B cell (primary cell): ENCODE data around the gene SSC5D. TPM values are rescaled to one million over a fixed set of nuclear protein-coding genes. Genes with fewer than 3 reads are reported as not detected.

Experiments used
- ATAC-seq: fragments of 200-7000 bp; cut with Tn5 transposase; one replicate; pipeline ENCODE4 v1.10.0; 2021; ENCODE audit warnings: low read depth, mild to moderate bottlenecking, moderate number of reproducible peaks, moderate library complexity
- CTCF ChIA-PET: fragments of 350-600 bp; sonication (Branson Sonifier 250); formaldehyde crosslinking; loops from one replicate; lab custom pipeline; 2021; ENCODE audit warnings: antibody characterized with exemption, inconsistent platforms; lab: Charles Lee
- POLR2A ChIA-PET: fragments of 350-600 bp; sonication (Branson Sonifier 250); formaldehyde crosslinking; loops from one replicate; lab custom pipeline; 2021; ENCODE audit warnings: antibody characterized with exemption; lab: Charles Lee
- DNase-seq: peaks from one replicate; pipeline ENCODE4 v3.0.0; 2013
- H2AFZ ChIP-seq: 2 replicates; pipeline ENCODE4 v1.6.1; 2012; ENCODE audit warnings: mild to moderate bottlenecking, low read depth, low read length; ENCODE audit not compliant: insufficient read depth, poor library complexity, severe bottlenecking
- H3K27ac ChIP-seq, 2 donors: 1 replicate in 1 of 2; 2 replicates in 1 of 2; pipeline ENCODE4 v1.5.1; 2012 to 2013; ENCODE audit warnings: low read length in 2 of 2, mild to moderate bottlenecking in 2 of 2, moderate library complexity in 1 of 2
- H3K27me3 ChIP-seq, 4 experiments: fragments of 200-600 bp in 1 of 4; sonication (generic) in 1 of 4; replicated peaks in 1 of 4; 1 replicate in 2 of 4; 2 replicates in 2 of 4; pipeline versions ENCODE4 v1.6.1 to v1.7.0; 2013 to 2016; ENCODE audit warnings: low read length in 3 of 4, mild to moderate bottlenecking in 2 of 4, mixed read lengths in 1 of 4, moderate library complexity in 1 of 4; ENCODE audit not compliant: insufficient read depth in 4 of 4, control insufficient read depth in 3 of 4; ENCODE audit errors: control extremely low read depth in 1 of 4
- H3K36me3 ChIP-seq, 2 experiments: replicated peaks in 1 of 2; 1 replicate in 1 of 2; 2 replicates in 1 of 2; pipeline versions ENCODE4 v1.6.1 to v1.7.1; 2013; ENCODE audit warnings: low read length in 1 of 2; ENCODE audit not compliant: insufficient read depth in 2 of 2, control insufficient read depth in 1 of 2; ENCODE audit errors: control extremely low read depth in 1 of 2, extremely low read depth in 1 of 2
- H3K4me1 ChIP-seq, 2 donors: fragments of 200-600 bp in 1 of 2; sonication (generic) in 1 of 2; 1 replicate in 1 of 2; 2 replicates in 1 of 2; pipeline versions ENCODE4 v1.5.1 to v1.6.1; 2013 to 2017; ENCODE audit warnings: low read length in 2 of 2; ENCODE audit not compliant: control insufficient read depth in 2 of 2, insufficient read depth in 2 of 2
- H3K4me2 ChIP-seq: replicated peaks from 2 replicates; pipeline ENCODE3; 2012; ENCODE audit warnings: mild to moderate bottlenecking, low read depth, low read length; ENCODE audit not compliant: poor library complexity, severe bottlenecking
- H3K4me3 ChIP-seq, 5 experiments: fragments of 200-600 bp in 1 of 5; sonication (generic) in 1 of 5; 1 replicate in 3 of 5; 2 replicates in 2 of 5; pipeline versions ENCODE4 v1.5.1 to v1.7.0; 2011 to 2016; ENCODE audit warnings: low read length in 4 of 5, mild to moderate bottlenecking in 4 of 5, low read depth in 2 of 5, control low read depth in 1 of 5, moderate library complexity in 1 of 5; ENCODE audit not compliant: insufficient read depth in 1 of 5; ENCODE audit errors: control extremely low read depth in 1 of 5, extremely low read depth in 1 of 5
- H3K79me2 ChIP-seq: fragments of 200-600 bp; sonication (generic); one replicate; pipeline ENCODE4 v1.6.0; 2016; ENCODE audit warnings: low read length; ENCODE audit not compliant: control insufficient read depth, insufficient read depth
- H3K9ac ChIP-seq: fragments of 200-600 bp; sonication (generic); 2 replicates; pipeline ENCODE4 v1.6.1; 2017; ENCODE audit warnings: mild to moderate bottlenecking, low read length, moderate library complexity
- H3K9me3 ChIP-seq, 3 donors: one replicate each; pipeline versions ENCODE4 v1.6.1 to v1.7.1; 2013; ENCODE audit warnings: low read length in 2 of 3; ENCODE audit not compliant: control insufficient read depth in 2 of 3, insufficient read depth in 1 of 3; ENCODE audit errors: control extremely low read depth in 1 of 3
- H4K20me1 ChIP-seq: 2 replicates; pipeline ENCODE4 v1.6.0; 2012; ENCODE audit warnings: mild to moderate bottlenecking, low read length; ENCODE audit not compliant: insufficient read depth, control insufficient read depth, poor library complexity, severe bottlenecking
- H3K27ac Mint-ChIP-seq: one replicate; pipeline ENCODE4 v1.8.0; 2021; ENCODE audit warnings: mixed read lengths
- H3K27me3 Mint-ChIP-seq: one replicate; pipeline ENCODE4 v1.8.0; 2021; ENCODE audit warnings: mixed read lengths
- H3K4me1 Mint-ChIP-seq: one replicate; pipeline ENCODE4 v1.8.0; 2021; ENCODE audit warnings: mixed read lengths
- H3K4me3 Mint-ChIP-seq: one replicate; pipeline ENCODE4 v1.8.0; 2021; ENCODE audit warnings: mixed read lengths
- H3K9me3 Mint-ChIP-seq: one replicate; pipeline ENCODE4 v1.8.0; 2022; ENCODE audit warnings: mixed read lengths; ENCODE audit not compliant: insufficient read depth
- CTCF ChIP-seq: fragments of 200-600 bp; IDR thresholded peaks from one replicate; pipeline ENCODE4 v1.8.0; 2022; ENCODE audit warnings: antibody characterized with exemption, mild to moderate bottlenecking
- EZH2 ChIP-seq: IDR thresholded peaks from 2 replicates; pipeline ENCODE4 v1.6.1; 2012; ENCODE audit warnings: borderline replicate concordance, low read depth, mild to moderate bottlenecking, moderate library complexity, low read length; ENCODE audit not compliant: insufficient read depth, poor library complexity, severe bottlenecking
- WGBS: methylation state at CpG from one replicate; pipeline ENCODE4 v1.1.5; 2013; ENCODE audit warnings: missing lambda C conversion rate; ENCODE audit not compliant: insufficient coverage; 5-methylcytosine and 5-hydroxymethylcytosine counted together
- intact Hi-C: fragments of 100-400 bp; cut with micrococcal nuclease; formaldehyde crosslinking; loops from one replicate; pipeline ENCODE4 v1.10.0; 2022
- polyA plus RNA-seq: library from polyadenylated mRNA; depleted of rRNA; stranded (reverse); fragments of >200 nt; gene quantifications from 2 replicates; pipeline ENCODE4 v1.2.3, GENCODE V29; 2012
- total RNA-seq, 2 donors: library from RNA; stranded (reverse); fragments of 120-200 nt in 1 of 2; gene quantifications; 1 replicate in 1 of 2; 2 replicates in 1 of 2; pipeline versions ENCODE4 v1.2.3 to v1.2.4, GENCODE V29; 2013 to 2022

The SSC5D gene
- total and polyA plus RNA-seq, 2 donors (not counting 1 experiment from before 2014, with no cell fraction given) = 0.22 to 0.44 TPM

GRCh38 chr19:55552206-55552605 lies 64.0 kb downstream of the SSC5D start:
- no peak overlapping the region for H3K9ac ChIP-seq
- no peak for ATAC-seq
- no peak overlapping the region for H3K4me3 Mint-ChIP-seq
- peaks cover 41% of the 10 kb centered on the region for H3K27me3 Mint-ChIP-seq
- H3K27ac Mint-ChIP-seq = no peak overlapping the region
- ChIA-PET POLR2A (no interaction called here), CTCF (no interaction called here)
- intact Hi-C loops = no loop called here
- H3K27me3 ChIP-seq = peaks cover 0 to 5% (median 2%) of the 10 kb centered on the region in 4 experiments
- H3K36me3 ChIP-seq = no peaks in the 10 kb centered on the region
- 88% methylated on average over 1 of the region's 5 CpGs for WGBS
- H3K27ac ChIP-seq = no peak overlapping the region
- no peaks in the 10 kb centered on the region for H3K9me3 Mint-ChIP-seq
- no peaks in the 10 kb centered on the region for H3K79me2 ChIP-seq
- TF ChIP-seq CTCF = no peak
- TF ChIP-seq EZH2 = no peak
- no peaks in the 10 kb centered on the region for H3K4me1 ChIP-seq
- no peak for DNase-seq
- no peak overlapping the region for H3K4me2 ChIP-seq
- no peaks in the 10 kb centered on the region for H4K20me1 ChIP-seq
- peaks cover 2% of the 10 kb centered on the region for H3K4me1 Mint-ChIP-seq
- no peaks in the 10 kb centered on the region for H3K9me3 ChIP-seq
- no peak overlapping the region for H2AFZ ChIP-seq
- H3K4me3 ChIP-seq = no peak overlapping the region

DNA sequence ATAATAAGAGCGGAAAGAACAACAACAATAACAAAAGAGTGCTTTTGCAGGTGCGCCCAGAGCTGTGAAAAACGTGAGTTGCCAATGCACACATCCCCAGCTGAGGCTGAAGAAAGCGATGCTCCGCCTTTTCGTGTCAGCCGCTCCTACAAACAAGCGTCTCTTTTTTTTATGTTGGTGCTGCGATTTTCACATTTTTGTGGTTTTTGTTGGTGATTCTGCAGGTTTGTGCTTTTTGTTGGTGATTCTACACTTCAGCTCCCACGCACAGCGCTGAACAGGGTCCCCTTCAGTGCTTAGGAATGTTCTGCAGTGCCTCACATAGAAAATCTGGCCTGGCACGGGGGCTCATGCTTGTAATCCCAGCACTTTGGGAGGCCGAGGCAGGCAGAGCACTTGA lies 64.4 kb downstream of the SSC5D start:
- no peak overlapping the region for H3K27ac Mint-ChIP-seq

More for the DNA sequence above, 64.4 kb downstream of the SSC5D start:
- Histone ChIP-seq H3K79me2 (no peaks in the 10 kb centered on the region), H3K9ac (no peak overlapping the region), H3K36me3 (no peaks in the 10 kb centered on the region), H3K4me2 (no peak overlapping the region), H2AFZ (no peak overlapping the region), H3K4me1 (no peaks in the 10 kb centered on the region), H3K27me3 (peaks cover 0 to under 1% (median 0%) of the 10 kb centered on the region in 4 experiments), H3K9me3 (no peaks in the 10 kb centered on the region), H3K27ac (no peak overlapping the region), H4K20me1 (no peaks in the 10 kb centered on the region), H3K4me3 (no peak overlapping the region)
- 91% methylated on average over 13 of the region's 13 CpGs for WGBS
- H3K27me3 Mint-ChIP-seq = peaks cover 37% of the 10 kb centered on the region
- intact Hi-C loops = no loop called here
- ATAC-seq = no peak
- no peak for DNase-seq
- no peaks in the 10 kb centered on the region for H3K9me3 Mint-ChIP-seq
- ChIA-PET CTCF (no interaction called here), POLR2A (no interaction called here)
- H3K4me1 Mint-ChIP-seq = peaks cover 2% of the 10 kb centered on the region
- TF ChIP-seq CTCF (no peak), EZH2 (no peak)
- H3K4me3 Mint-ChIP-seq = no peak overlapping the region
